DND-41 (cell line): ENCODE results near the gene EPHA3.

ENCODE experiments used
- ATAC-seq: fragments of 200-7000 bp; cut with Tn5 transposase; 3 replicates; pipeline ENCODE4 v1.9.1; 2021; ENCODE audit warnings: low read depth; ENCODE audit not compliant: insufficient read depth
- DNase-seq: peaks from one replicate; pipeline ENCODE4 v3.0.0-alpha.2; 2020
- H2AFZ ChIP-seq: 2 replicates; pipeline ENCODE4 v1.6.0; 2012; ENCODE audit warnings: low read depth, low read length
- H3K27ac ChIP-seq: 2 replicates; pipeline ENCODE4 v1.5.1; 2012; ENCODE audit warnings: low read length, inconsistent platforms
- H3K27me3 ChIP-seq: fragments of 200-600 bp; sonication (generic); 2 replicates; pipeline ENCODE4 v1.6.0; 2012; ENCODE audit warnings: low read length, mild to moderate bottlenecking, inconsistent platforms; ENCODE audit not compliant: insufficient read depth, poor library complexity
- H3K36me3 ChIP-seq: 2 replicates; pipeline ENCODE4 v1.5.1; 2012; ENCODE audit warnings: low read length, inconsistent platforms; ENCODE audit not compliant: insufficient read depth
- H3K4me1 ChIP-seq: 2 replicates; pipeline ENCODE4 v1.5.1; 2012; ENCODE audit warnings: mild to moderate bottlenecking, low read length; ENCODE audit not compliant: insufficient read depth
- H3K4me2 ChIP-seq: 2 replicates; pipeline ENCODE4 v1.6.0; 2012; ENCODE audit warnings: mild to moderate bottlenecking, moderate library complexity, low read length, inconsistent platforms; ENCODE audit not compliant: insufficient read depth
- H3K4me3 ChIP-seq, 2 experiments: fragments of 200-600 bp in 1 of 2; shearing (Covaris generic) in 1 of 2; 2 replicates each; pipeline ENCODE4 v1.5.1; 2012 to 2016; ENCODE audit warnings: inconsistent platforms in 2 of 2, low read length in 2 of 2, mild to moderate bottlenecking in 2 of 2, low read depth in 1 of 2, moderate library complexity in 1 of 2
- H3K79me2 ChIP-seq: 2 replicates; pipeline ENCODE4 v1.6.0; 2012; ENCODE audit warnings: low read length, inconsistent platforms; ENCODE audit not compliant: insufficient read depth
- H3K9ac ChIP-seq: 2 replicates; pipeline ENCODE4 v1.6.0; 2012; ENCODE audit warnings: low read depth, mild to moderate bottlenecking, inconsistent platforms, low read length, moderate library complexity
- H3K9me3 ChIP-seq: 2 replicates; pipeline ENCODE4 v1.5.1; 2012; ENCODE audit warnings: low read length, moderate library complexity, mild to moderate bottlenecking, inconsistent platforms; ENCODE audit not compliant: insufficient read depth, severe bottlenecking
- H4K20me1 ChIP-seq: 2 replicates; pipeline ENCODE4 v1.6.0; 2012; ENCODE audit warnings: low read length; ENCODE audit not compliant: insufficient read depth
- CTCF ChIP-seq: IDR thresholded peaks from 2 replicates; pipeline ENCODE4 v1.5.1; 2012; ENCODE audit warnings: borderline replicate concordance, low read length, moderate library complexity, mild to moderate bottlenecking; ENCODE audit not compliant: poor library complexity, severe bottlenecking; ENCODE audit errors: extremely low read depth
- EZH2 ChIP-seq: IDR thresholded peaks from 3 replicates; pipeline ENCODE4 v1.6.1; 2012; ENCODE audit warnings: borderline replicate concordance, low read depth, mild to moderate bottlenecking, moderate library complexity, low read length, inconsistent platforms; ENCODE audit not compliant: severe bottlenecking

The EPHA3 gene

GRCh38 chr3:89061259-89061658 is 46.2 kb upstream of the EPHA3 start:
- no peak for DNase-seq
- H3K27ac ChIP-seq = no peak overlapping the region
- no peaks in the 10 kb centered on the region for H3K27me3 ChIP-seq
- no peak overlapping the region for H3K4me2 ChIP-seq
- no peak overlapping the region for H2AFZ ChIP-seq
- H3K9me3 ChIP-seq = no peaks in the 10 kb centered on the region
- no peaks in the 10 kb centered on the region for H4K20me1 ChIP-seq
- no peaks in the 10 kb centered on the region for H3K4me1 ChIP-seq
- H3K79me2 ChIP-seq = no peaks in the 10 kb centered on the region
- H3K4me3 ChIP-seq = no peak overlapping the region
- TF ChIP-seq EZH2 = no peak
- TF ChIP-seq CTCF = no peak
- H3K9ac ChIP-seq = no peak overlapping the region
- H3K36me3 ChIP-seq = no peaks in the 10 kb centered on the region
- no peak for ATAC-seq

GRCh38 chr3:89067736-89068135 is 39.7 kb upstream of the EPHA3 start:
- no peaks in the 10 kb centered on the region for H3K36me3 ChIP-seq
- no peaks in the 10 kb centered on the region for H3K27me3 ChIP-seq
- no peak overlapping the region for H3K27ac ChIP-seq
- H3K79me2 ChIP-seq = no peaks in the 10 kb centered on the region
- no peak for DNase-seq
- H3K4me2 ChIP-seq = no peak overlapping the region
- H4K20me1 ChIP-seq = no peaks in the 10 kb centered on the region
- H3K4me3 ChIP-seq = no peak overlapping the region
- no peak overlapping the region for H3K9ac ChIP-seq
- H3K9me3 ChIP-seq = no peaks in the 10 kb centered on the region
- no peak overlapping the region for H2AFZ ChIP-seq
- no peak for TF ChIP-seq CTCF
- ATAC-seq = no peak
- no peaks in the 10 kb centered on the region for H3K4me1 ChIP-seq

- Histone ChIP-seq H3K4me2 (no peak overlapping the region), H3K9ac (no peak overlapping the region), H4K20me1 (no peaks in the 10 kb centered on the region), H3K9me3 (no peaks in the 10 kb centered on the region), H3K4me3 (no peak overlapping the region), H3K36me3 (no peaks in the 10 kb centered on the region), H3K27me3 (no peaks in the 10 kb centered on the region), H3K4me1 (no peaks in the 10 kb centered on the region), H2AFZ (no peak overlapping the region), H3K79me2 (no peaks in the 10 kb centered on the region), H3K27ac (no peak overlapping the region)
- DNase-seq (no peak), ATAC-seq (no peak)
- TF ChIP-seq CTCF (no peak), EZH2 (no peak)
Observed at GRCh38 chr3:89072642-89073041, 34.8 kb upstream of the EPHA3 start.

- ATAC-seq = no peak
- TF ChIP-seq CTCF (no peak), EZH2 (no peak)
- H3K36me3 ChIP-seq = no peaks in the 10 kb centered on the region
- no peak for DNase-seq
- H3K4me2 ChIP-seq = no peak overlapping the region
- H3K4me3 ChIP-seq = no peak overlapping the region
- no peak overlapping the region for H3K27ac ChIP-seq
- H3K27me3 ChIP-seq = no peaks in the 10 kb centered on the region
- no peaks in the 10 kb centered on the region for H3K9me3 ChIP-seq
- H3K9ac ChIP-seq = no peak overlapping the region
- no peaks in the 10 kb centered on the region for H4K20me1 ChIP-seq
- H3K4me1 ChIP-seq = no peaks in the 10 kb centered on the region
- H2AFZ ChIP-seq = no peak overlapping the region
- no peaks in the 10 kb centered on the region for H3K79me2 ChIP-seq
Observed at GRCh38 chr3:89079944-89080343, 27.5 kb upstream of the EPHA3 start.
